Measurements from ENCODE around the gene PLEKHG4B.
A peak's percentile ranks its signal among the peaks of the same experiment; 100 is the strongest.
"Not testable (repeated sequence)": the region's sequence is repeated elsewhere in the genome, so short reads cannot be mapped to it uniquely, and the experiment has no call there.

Gene PLEKHG4B

DNA sequence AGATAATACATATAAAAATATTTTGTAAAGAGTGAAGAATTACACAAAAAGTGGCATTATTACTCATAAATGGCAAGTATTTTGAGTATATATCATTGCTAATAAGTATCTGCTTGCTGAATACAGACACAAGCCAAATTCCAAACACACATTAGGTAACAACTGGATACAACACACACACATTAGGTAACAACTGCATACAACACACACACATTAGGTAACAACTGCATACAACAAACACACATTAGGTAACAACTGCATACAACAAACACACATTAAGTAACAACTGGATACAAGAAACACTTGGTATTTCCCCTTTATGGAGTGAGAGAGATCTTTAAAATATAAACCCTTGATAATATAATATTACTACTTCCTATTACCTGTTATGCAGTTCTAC lies 112.5 kb downstream of the PLEKHG4B start:
- no peak for DNase-seq

DNA sequence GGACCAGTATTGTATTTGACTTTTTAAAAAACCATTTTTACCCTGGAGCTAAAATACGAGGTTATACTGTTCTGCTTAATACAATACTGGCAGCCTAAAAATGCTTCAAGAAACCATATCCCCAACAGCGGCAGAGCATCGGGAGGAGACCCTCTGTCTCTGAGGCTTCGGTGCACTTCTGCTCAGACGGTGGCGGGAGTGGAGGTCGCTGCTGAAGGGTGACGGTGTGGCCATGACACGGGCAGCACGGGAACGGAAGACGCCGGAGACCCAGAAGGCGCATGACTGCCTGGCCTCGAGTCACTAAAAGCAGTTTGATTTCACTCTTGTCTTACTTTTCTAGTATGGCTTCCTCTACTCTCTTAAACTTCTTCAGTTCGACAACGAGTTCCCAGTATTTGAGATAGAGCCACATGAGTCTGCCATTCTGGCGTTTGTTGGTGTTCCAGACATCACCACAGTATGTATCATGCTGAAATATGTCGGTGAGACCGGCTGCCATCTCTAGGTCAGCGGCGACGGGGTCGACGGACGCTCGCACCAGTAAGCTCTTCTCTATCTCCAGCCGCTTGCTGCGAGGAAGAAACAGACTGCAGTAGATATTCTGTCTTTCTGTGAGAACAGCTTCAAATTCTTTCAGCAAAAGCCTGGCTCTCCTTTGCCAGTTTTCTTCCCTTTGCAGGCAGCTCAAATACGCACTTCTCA lies 113.2 kb downstream of the PLEKHG4B start:
- DNase-seq, result no peak

DNA sequence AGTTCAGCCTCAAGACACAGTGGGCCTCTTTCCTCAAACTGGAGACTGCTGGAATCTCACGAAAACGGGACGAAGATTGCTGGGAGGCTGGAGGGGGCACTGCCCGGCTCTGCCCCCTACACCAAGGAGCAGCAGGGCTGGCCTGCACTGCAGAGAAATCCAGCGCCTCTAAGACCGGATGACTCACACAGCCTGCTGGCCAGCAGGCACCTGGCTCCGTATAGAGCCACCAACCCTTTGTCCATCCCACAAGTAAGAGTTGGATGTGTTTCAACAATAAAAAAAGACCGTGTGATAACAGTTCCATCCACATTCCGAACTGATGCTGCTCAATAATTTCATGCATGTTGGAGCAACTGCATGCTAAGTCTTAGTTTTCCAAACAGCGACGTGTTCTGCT lies 114.4 kb downstream of the PLEKHG4B start:
- DNase-seq, result no peak

DNA sequence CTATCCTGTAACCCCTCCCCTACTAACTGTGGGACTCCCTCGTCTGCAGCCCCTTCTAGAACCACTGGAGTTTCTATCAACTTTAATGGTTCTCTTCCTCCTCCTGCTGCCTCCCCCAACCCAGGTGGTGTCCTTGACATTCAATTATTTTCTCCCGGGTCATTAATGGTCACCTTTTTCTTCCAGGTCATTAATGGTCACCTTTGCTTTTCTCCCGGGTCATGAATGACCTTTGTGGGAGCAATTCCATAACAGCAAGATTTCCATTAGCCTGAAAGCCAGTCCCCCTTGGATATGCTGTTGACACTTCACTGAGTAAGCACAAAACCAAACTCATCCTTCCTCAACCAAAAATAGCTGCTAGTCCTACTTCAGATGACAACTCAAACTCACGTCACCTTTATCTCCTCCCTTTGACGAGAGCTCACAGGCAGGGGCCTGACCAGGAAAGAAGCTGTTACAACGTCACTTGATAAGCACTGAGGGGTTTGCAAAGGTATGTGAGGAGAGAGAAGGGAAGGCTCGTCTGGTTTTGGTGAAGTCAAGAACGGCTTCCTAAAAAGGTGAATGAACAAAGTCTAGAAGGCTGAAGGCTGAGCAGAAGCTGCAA lies 115.1 kb downstream of the PLEKHG4B start:
- DNase-seq, result no peak

DNA sequence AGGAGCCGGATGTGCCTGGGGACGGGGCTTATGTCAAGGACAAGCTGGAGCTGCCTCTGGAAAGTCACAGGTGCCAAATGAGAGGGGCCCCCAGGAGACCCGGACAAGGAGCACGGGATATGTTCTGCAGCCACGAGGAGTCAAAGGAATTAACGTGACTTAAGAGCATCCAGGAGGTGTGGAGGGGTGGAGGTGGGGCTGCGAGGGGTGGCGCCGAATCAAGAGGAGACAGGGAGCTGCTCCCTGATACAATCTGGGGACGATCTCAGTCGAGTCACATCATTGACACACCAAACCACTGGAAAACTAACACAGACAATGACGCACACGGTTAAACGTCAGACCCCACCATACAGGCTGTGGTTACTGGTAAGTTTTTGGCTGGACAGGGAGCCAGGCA lies 115.6 kb downstream of the PLEKHG4B start:
- no peak for DNase-seq

DNA sequence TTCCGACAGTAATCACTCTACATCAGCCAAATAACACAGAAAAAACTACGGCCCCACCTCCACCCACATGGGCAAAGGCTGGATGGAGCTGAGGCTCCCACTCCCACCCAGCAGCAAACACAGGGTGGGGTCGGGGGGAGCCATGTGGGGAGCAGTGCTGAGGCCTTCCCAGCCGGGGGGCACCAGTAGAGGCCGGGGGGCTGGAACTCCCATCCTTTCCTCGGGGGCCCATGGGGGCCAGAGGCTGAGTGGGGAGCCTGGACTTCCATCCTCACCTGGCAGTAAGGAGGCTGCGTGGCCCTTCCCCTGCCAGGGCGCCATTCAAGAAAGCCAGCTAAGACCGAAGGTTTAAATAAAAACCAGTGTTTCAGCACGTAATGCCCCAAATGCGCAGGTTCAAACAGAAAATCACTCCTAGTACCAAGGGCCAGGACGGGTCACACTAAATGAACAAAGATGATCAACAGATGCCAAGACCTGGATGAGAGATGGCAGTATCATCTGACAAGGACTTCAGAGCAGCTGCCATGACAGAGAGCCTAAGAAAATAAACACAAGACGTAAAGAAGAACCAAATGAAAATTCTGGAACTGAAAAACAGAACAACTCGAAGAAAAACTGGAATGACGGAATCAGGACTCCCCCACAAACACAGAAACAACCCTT lies 116.6 kb downstream of the PLEKHG4B start:
- DNase-seq, result no peak

DNA sequence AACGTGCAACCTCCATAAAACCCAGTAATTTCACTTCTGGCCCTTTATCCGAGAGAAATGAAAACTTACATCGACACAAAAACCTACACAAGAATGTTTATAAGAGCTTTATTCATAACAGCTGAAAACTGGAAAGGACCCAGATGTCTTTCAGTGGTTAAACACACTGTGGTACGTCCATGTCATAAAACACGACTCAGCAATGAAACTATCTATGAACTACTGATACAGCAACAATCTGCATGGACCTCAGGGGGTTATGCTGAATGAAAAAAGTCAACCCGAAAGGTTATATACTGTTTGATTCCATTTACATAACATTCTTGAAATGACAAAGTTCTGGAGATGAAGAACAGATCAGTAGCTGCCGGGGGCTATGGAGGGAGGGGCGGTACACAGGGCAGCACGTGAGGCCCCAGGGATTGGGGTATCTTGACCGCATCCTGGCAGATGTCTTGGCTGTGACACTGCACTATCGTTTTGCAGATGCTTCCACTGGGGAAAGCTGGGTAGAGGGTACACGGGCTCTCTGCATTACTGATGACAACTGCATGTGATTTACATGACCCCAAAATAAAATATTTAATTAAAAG lies 121.9 kb downstream of the PLEKHG4B start:
- DNase-seq, result no peak

DNA sequence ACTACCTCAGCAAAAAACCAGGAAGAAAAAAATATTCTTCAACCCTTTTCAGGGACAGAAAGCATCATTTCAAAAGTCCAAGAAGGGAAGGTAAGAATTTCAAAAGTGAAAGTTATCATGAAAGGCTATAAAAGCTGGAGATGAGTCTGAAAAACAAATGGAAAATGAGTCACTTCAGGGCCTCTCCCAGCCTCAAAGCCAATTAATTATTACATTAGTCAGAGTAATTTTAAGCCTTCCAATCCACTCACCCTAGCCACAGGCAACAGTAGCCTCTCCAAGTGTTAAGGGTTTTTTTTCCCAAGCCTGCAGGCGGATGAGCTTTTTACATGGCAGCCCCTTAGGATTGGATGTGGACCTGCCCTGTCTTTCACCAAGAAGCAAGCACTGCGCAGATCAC lies 123.3 kb downstream of the PLEKHG4B start:
- DNase-seq, result peak; percentile 31 to 40

DNA sequence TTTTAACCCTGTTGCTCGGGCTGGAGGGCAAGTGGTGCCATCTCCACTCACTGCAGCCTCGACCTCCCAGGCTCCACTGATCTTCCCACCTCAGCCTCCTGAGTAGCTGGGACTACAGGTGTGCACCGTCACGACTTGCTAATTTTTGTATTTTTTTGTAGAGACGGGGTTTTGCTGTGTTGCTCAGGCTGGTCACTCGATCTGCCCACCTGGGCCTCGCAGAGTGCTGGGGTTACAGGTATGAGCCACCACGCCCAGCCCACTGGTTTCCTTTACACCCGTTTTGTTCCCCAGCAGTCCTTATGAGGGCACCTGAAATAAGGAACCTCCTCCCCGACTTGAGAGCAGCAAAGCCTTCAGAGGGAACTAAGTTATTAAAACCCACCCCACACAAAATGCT lies 124.1 kb downstream of the PLEKHG4B start:
- not testable (repeated sequence) for DNase-seq

DNA sequence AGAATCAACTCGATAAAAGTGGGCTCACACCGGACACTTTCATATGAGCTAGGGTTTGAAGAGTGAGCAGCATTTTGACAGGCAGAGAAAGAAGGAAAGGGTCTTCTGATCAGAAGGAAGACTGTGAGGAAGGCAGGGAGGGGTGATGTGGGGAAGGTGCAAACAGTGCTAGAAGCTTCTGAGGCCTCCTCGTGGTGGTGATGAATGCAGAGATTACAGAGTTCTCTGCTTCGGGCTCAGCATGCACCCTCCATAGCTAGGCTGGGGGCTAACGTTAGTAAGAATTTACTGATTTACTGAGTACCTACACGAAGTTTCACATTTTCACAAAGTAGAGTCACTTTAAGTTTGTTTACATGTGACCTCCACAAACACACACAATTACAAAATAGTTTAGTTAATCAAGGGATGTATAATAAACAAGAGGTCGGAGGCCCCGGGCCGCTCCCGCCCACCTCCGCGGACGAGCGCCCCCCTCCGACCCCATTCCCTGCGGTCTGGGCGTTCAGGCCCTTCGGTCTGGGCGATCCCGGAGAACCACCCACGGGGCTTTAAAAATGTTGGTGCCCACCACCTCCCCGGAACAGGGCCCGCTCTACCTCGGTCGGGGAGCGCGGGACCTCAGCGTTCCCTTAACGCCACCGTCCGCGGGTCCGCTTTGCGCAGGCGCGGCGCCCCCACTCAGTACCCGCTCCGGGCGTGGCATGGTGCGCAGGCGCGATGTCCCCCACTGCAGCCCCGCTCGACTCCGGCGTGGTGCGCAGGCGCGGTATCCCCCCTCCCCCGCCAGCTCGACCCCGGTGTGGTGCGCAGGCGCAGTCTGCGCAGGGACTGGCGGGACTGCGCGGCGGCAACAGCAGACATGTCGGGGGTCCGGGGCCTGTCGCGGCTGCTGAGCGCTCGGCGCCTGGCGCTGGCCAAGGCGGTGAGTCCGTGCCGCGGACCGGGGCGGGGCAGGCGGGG lies 125.8 kb downstream of the PLEKHG4B start, which contains the start of the genes CCDC127 and SDHA:
Gene CCDC127 (minus strand): TSS at position 660 of the 963 bp plus-strand sequence. CDS start 1,304 bp downstream, outside the sequence.
Gene SDHA (plus strand): TSS at position 827 of the 963 bp plus-strand sequence. CDS start 36 bp downstream, at position 863.
- peak; percentile 97 to 98 for DNase-seq

DNA sequence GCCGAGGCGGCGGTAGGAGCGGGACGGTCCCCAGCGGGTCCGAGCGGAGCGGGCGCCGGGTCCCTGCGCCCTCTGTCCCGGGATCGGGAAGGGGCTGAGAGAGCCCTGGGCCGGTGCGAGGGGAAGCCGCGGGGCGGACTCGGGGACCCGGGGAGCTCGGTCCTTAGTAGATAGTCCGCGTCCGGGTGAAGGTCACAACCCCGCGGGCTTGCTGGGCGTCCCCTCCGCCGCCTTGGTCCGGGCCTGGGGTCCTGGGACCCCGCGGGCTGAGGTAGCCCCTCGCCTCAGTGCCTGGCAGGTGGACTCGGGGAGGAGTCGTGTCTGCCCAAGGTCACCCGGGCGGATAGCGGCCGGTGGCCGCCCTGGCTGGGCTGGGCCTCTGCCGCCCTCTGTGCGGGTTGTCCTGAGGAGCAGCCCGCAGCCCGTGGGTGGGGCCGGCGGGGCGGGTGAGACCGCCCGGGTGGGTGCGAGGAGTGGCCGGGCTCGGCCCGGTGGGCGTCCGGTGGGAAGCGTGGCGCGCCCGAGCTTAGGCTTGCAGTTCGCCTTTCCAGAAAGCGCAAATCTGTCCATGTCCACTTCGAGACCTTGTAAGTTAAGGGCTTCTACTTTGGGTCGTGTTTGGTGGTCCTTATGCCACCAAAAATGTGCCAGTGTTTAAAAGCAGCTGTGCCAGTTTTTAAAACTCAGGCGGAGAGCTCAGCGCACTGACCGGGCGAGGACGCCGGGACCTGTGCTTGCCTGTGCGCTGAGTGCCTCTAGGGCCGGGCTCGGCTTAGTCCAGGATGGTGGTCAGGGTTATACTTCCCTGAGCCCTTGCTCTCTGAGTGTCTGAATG lies 126.7 kb downstream of the PLEKHG4B start:
- DNase-seq, result peak; percentile 44 to 53

DNA sequence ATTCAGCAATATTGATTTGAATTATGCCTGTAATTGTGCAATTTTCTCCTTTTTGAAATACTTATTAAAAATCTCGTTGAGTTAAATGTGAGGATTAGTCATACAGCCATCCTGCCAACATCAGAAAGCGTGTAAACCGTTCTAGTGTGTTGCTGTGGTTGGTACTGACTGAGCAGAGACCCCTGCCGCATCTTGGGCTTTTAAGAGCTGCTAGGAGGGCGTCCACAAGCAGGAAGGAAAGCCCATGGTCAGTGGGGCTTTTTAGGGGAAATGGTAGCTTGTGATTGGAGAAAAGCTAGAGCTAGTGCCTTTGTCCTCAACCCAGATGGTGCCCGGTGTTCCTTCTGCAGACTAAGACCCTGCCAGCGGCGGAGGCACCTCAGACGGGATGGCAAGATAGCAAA lies 127.5 kb downstream of the PLEKHG4B start:
- peak; percentile 47 to 49 for DNase-seq

DNA sequence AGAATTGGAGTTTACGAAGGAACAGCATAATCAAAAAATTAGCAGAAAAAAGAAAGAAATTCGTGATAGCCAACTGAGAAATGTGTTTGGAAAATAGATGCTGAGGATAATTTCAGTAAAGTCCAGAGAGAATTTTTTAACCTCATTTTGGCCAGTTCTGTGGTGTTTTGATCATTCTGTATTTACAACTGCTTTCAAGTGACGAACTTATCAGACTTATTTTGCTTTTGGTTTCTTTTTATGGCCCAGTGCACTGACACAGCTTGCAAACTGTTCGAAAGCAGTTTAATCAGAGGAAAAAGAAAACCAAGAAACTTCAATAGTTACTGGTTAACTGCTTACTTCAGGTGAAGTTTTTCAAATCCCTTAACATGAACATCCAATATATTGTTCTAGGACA lies 128.0 kb downstream of the PLEKHG4B start:
- no peak for DNase-seq

DNA sequence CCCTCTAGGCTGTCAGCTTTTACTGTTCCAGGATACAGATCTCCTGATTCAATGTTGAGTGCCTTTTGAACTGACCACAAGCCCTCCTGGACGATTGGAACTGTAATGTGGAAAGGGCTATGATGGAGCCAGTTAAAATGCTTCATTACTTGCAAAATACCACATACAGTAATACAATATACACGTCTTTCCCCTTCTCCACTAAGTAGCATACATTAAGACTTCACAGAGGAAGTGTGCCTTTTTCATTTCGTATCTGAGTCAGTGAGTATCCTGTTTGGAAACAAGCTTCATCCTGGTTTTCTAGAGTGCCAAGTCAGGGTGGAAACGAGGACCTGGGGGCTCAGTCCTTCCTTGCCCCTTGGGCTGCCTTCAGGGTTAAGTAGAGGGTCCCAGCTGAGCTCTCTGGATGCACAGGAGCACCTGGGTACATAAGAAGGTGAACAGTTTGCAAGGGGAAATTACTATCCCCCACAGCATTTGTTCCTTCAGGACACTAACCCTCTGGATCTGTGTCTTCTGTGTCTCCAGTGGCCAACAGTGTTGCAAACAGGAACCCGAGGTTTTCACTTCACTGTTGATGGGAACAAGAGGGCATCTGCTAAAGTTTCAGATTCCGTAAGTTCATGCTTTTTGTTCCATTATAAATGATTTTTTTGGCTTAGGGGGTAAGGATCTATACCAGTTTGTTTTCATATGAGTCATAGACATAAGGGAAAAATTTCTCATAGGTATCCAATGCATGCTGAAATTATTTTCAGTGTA lies 131.2 kb downstream of the PLEKHG4B start:
- peak in 1 of 2 experiments; percentile 12 for DNase-seq

DNA sequence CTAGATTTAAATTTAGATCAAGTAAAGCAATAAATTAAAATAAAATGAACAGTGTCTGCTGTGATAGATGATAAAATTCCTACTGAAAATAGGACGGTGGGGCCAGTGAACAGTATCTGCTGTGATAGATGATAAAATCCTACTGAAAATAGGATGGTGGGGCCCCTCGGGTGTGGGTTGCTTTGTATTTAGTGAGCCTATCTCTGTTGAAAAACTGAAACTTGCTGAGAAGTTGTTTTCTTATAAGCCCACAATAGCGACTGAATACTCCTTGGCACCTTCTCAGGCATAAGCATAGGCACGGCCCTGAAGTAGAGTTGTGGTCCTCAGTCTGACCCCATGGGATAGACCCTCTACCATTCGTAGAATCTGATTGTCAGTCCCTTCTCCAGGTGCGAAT lies 131.8 kb downstream of the PLEKHG4B start:
- DNase-seq, result no peak

DNA sequence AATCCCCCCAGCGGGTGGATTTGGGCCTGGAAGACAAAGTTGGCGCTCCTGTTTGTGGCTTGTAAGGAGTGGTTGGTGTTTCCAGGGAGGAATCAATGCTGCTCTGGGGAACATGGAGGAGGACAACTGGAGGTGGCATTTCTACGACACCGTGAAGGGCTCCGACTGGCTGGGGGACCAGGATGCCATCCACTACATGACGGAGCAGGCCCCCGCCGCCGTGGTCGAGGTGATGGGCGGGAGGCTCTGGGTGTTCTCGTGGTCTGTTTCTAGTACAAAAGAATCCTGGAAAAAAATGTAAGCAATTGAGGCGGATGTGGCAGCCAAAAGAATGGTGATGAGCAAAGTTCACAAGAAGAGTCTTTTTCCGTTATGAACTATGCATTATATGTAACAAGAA lies 133.4 kb downstream of the PLEKHG4B start:
- no peak for DNase-seq

DNA sequence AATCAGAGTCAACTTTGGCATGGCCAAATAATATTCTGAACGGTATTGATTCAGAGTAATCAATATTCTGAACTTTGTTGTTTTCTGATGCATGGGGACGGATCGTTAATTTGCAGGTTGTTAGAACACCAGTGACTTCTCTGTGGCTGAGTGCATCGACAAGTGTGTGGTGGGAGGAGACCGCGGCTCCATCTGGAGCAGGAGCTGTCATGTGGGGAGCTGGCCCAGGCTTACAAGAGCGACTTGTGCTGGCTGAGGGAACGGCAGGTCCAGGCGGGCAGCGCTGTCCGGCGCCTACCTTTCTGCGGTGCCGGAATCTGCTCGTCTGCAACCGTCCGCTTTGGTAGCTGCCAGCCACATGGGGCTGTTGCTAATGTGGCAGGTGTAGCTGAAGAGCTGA lies 135.4 kb downstream of the PLEKHG4B start:
- not testable (repeated sequence) for DNase-seq

DNA sequence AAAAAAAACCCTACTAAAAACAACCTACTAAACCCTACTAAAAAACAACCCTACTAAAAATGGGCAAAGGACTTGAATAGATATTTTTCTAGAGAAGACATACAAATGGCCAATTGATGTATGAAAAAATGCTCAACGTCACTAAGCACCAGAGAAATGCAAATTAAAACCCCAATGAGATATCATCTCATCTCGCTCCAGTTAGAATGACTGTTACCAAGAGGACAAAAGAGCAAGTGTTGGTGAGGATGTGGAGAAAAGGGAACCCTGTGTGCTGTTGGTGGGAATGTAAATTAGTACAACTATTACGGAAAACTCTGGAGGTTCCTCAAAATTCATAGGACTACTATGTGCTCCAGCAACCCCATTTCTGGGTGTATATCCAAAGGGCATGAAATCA lies 136.9 kb downstream of the PLEKHG4B start:
- no peak for DNase-seq

DNA sequence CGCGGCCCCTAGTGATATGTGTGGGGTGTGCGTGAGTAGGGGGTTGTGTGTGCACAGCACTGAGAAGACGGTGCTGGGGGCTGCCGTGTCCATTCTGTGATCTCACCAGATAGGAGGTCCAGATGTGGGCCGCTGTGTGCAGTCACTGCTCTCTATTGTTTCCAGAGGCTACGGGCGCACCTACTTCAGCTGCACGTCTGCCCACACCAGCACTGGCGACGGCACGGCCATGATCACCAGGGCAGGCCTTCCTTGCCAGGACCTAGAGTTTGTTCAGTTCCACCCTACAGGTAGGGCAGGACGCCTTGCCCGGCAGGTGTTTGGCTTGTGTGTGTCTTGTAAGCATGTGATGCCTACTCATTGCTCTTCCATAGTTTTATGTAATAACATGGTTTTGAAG lies 138.7 kb downstream of the PLEKHG4B start:
- DNase-seq, result no peak

DNA sequence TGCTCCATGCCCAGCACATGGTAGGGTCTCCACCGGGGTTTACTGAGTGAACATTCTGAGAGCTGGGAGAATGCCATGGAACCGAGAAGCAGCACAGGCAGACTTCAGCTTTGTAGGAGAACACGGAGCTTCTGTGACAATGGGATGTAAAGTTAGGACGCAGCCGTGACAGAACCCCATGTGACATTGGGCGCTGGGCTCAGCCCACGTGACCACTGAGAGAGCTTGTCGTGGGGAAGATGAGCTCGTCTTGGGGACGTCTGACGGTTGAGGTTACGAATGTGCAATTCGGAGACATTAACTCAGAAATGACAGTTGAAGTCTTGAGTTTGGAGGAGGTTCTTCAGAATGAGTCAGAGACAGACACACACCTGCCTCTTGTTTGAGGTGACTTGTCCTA lies 139.7 kb downstream of the PLEKHG4B start:
- no peak for DNase-seq

DNA sequence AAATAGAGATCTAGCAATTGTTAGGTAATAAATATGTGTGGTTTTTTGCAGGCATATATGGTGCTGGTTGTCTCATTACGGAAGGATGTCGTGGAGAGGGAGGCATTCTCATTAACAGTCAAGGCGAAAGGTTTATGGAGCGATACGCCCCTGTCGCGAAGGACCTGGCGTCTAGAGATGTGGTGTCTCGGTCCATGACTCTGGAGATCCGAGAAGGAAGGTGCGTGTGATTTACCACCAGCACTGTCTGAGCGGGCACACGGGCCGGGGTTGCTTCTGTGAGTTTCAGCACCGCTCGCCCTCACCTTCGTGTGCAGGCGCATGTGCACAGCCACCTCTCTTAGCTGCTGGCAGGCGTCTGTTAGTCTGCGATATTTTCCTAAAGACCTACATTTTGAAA lies 141.5 kb downstream of the PLEKHG4B start:
- not testable (repeated sequence) for DNase-seq
